Measurements from ENCODE around the gene RAD51B.

RAD51B gene

DNA sequence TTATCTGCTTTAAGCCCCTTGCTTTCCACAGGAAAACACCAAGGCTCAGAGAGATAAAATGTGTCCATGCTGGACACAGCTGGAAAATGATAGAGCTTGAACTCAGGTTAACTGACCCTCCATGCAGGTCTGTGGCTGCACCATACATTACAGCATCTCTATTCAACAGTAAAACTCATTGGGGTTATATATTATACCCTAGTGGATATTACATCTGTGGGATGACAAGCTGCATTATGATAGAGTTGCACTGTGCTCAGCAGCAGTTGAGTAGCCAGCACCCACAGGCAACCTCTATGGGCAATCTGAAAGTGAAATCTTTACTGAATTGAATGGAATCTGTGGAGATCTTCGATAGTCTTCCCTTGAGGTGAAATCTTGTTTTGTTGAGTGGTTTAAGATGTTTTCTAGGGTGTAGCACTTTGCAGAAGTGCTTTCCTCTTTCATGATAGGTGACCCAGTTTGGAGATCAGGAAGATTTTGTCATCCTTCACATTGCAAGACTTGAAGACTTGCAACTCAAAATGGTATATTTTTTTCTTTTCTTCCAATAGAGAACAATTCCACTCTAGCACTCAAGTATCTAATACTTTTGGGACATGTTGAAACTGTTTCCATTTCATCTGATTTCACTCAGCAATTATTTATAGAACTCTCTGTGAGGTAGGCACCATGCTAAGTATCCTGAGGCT is 389.2 kb downstream of the RAD51B start:
- Mint-ChIP-seq H3K36me3 (ENCODE audit: low read depth) (peaks cover 3% of the 10 kb centered on the region), H3K9me3 (peaks cover 3% of the 10 kb centered on the region), H3K4me3 (no peak overlapping the region), H3K4me1 (peaks cover 61% of the 10 kb centered on the region), H3K27me3 (ENCODE audit: low read depth) (no peaks in the 10 kb centered on the region), H3K27ac (peak overlapping the region; percentile 18 to 94 (median 58))
- TF ChIP-seq, protein P1, sequence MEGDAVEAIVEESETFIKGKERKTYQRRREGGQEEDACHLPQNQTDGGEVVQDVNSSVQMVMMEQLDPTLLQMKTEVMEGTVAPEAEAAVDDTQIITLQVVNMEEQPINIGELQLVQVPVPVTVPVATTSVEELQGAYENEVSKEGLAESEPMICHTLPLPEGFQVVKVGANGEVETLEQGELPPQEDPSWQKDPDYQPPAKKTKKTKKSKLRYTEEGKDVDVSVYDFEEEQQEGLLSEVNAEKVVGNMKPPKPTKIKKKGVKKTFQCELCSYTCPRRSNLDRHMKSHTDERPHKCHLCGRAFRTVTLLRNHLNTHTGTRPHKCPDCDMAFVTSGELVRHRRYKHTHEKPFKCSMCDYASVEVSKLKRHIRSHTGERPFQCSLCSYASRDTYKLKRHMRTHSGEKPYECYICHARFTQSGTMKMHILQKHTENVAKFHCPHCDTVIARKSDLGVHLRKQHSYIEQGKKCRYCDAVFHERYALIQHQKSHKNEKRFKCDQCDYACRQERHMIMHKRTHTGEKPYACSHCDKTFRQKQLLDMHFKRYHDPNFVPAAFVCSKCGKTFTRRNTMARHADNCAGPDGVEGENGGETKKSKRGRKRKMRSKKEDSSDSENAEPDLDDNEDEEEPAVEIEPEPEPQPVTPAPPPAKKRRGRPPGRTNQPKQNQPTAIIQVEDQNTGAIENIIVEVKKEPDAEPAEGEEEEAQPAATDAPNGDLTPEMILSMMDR (IDR thresholded peaks at IDR 0.05; ENCODE audit: unreplicated experiment in 3 of 3) = no peak

- Mint-ChIP-seq H3K27ac (peak overlapping the region; percentile 91 to 94 (median 93)), H3K9me3 (no peaks in the 10 kb centered on the region), H3K4me1 (peaks cover 57% of the 10 kb centered on the region), H3K4me3 (peak overlapping the region in 1 of 3 experiments; percentile 26), H3K27me3 (ENCODE audit: low read depth) (no peaks in the 10 kb centered on the region), H3K36me3 (ENCODE audit: low read depth) (no peaks in the 10 kb centered on the region)
- TF ChIP-seq, protein P1 (IDR thresholded peaks at IDR 0.05; ENCODE audit: unreplicated experiment in 3 of 3) = no peak
Observed at GRCh38 chr14:68210729-68211299, 391.2 kb downstream of the RAD51B start.

DNA sequence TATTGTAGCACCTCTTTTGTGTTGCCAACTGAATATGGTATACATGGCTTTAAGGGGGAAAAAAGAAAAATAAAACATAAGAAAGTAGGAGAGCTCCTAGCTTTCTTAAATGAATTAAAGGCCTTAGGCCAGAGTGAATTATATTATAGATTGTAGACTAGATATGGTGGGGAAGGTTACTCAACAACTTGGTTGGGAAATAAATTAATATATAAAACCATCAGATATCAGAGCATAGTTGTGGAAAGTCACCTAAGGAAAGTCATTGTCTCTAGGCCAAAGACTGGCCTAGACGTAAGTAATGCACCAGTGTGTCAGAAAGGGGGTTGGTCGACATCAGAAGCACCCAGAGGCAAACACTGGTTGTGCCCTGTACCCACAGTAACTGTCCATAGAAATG is 391.8 kb downstream of the RAD51B start:
- no peak overlapping the region for H3K4me3 Mint-ChIP-seq
- peaks cover 57% of the 10 kb centered on the region for H3K4me1 Mint-ChIP-seq
- TF ChIP-seq, protein P1 (IDR thresholded peaks at IDR 0.05; ENCODE audit: unreplicated experiment in 3 of 3) = no peak
- H3K27me3 Mint-ChIP-seq (ENCODE audit: low read depth) = no peaks in the 10 kb centered on the region
- H3K9me3 Mint-ChIP-seq = no peaks in the 10 kb centered on the region
- H3K36me3 Mint-ChIP-seq (ENCODE audit: low read depth) = no peaks in the 10 kb centered on the region
- H3K27ac Mint-ChIP-seq = peak overlapping the region; percentile 91 to 94 (median 93)

DNA sequence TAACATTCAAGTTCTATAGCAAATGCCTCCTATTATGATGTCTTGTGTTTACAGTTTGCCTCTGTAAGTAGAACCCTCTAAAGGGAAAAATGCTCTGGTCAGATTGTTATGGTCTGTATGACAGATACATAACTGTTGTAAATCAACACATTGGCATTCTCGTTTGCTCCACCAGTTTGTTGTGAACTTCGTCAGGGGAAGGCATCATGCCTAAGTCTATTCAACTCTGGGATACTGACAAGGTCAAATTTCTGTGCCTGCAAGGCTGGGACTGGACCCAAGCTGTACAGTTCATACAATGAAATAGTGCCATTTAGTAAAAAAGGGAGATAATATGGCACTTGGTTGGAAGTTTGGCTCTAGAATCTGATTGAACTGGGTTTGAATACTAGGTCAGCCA is 392.3 kb downstream of the RAD51B start:
- Mint-ChIP-seq H3K9me3 (no peaks in the 10 kb centered on the region), H3K36me3 (ENCODE audit: low read depth) (no peaks in the 10 kb centered on the region), H3K4me1 (peaks cover 60% of the 10 kb centered on the region), H3K4me3 (no peak overlapping the region), H3K27me3 (ENCODE audit: low read depth) (no peaks in the 10 kb centered on the region), H3K27ac (peak overlapping the region; percentile 91 to 94 (median 93))
- TF ChIP-seq, protein P1 (IDR thresholded peaks at IDR 0.05; ENCODE audit: unreplicated experiment in 3 of 3) = no peak

- peak overlapping the region in 2 of 3 experiments; percentile 91 to 94 for H3K27ac Mint-ChIP-seq
- H3K27me3 Mint-ChIP-seq (ENCODE audit: low read depth) = no peaks in the 10 kb centered on the region
- H3K9me3 Mint-ChIP-seq = no peaks in the 10 kb centered on the region
- TF ChIP-seq, protein P1 (IDR thresholded peaks at IDR 0.05; ENCODE audit: unreplicated experiment in 3 of 3) = no peak
- no peaks in the 10 kb centered on the region for H3K36me3 Mint-ChIP-seq (ENCODE audit: low read depth)
- peaks cover 62% of the 10 kb centered on the region for H3K4me1 Mint-ChIP-seq
- H3K4me3 Mint-ChIP-seq = no peak overlapping the region
Observed at GRCh38 chr14:68212361-68212760, 392.8 kb downstream of the RAD51B start.

GRCh38 chr14:68214431-68214830 is 394.9 kb downstream of the RAD51B start:
- Mint-ChIP-seq H3K4me3 (no peak overlapping the region), H3K27ac (peak overlapping the region; percentile 15 to 60 (median 51)), H3K9me3 (no peaks in the 10 kb centered on the region), H3K4me1 (peaks cover 66% of the 10 kb centered on the region), H3K36me3 (ENCODE audit: low read depth) (no peaks in the 10 kb centered on the region), H3K27me3 (ENCODE audit: low read depth) (no peaks in the 10 kb centered on the region)
- TF ChIP-seq, protein P1 (IDR thresholded peaks at IDR 0.05; ENCODE audit: unreplicated experiment in 3 of 3) = no peak

All from nephron (organoid).